Measurements from ENCODE around the gene NME7. TPM values are rescaled to one million over a fixed set of nuclear protein-coding genes. Genes with fewer than 3 reads are reported as not detected.

Gene NME7
- total RNA-seq, 1 donor from 2014 or later, result 25.7 TPM

GRCh38 chr1:169108863-169109560 is 258.6 kb downstream of the NME7 start:
- peak; percentile 51 for TF ChIP-seq CTCF (conservative IDR thresholded peaks at IDR 0.05)
- Mint-ChIP-seq H3K4me1 (peaks cover 40% of the 10 kb centered on the region), H3K27ac (ENCODE audit: unreplicated experiment) (no peak overlapping the region), H3K27me3 (ENCODE audit: low read depth) (peaks cover 4% of the 10 kb centered on the region), H3K9me3 (no peaks in the 10 kb centered on the region), H3K4me3 (peak overlapping the region; percentile 90), H3K36me3 (ENCODE audit: low read depth) (peaks cover 11% of the 10 kb centered on the region)
- no peak for DNase-seq (ENCODE audit: low read depth, low spot score)

GRCh38 chr1:169108223-169108622 is 259.4 kb downstream of the NME7 start:
- H3K4me3 Mint-ChIP-seq, result peak overlapping the region; percentile 90
- peaks cover 6% of the 10 kb centered on the region for H3K36me3 Mint-ChIP-seq (ENCODE audit: low read depth)
- no peak for DNase-seq (ENCODE audit: low read depth, low spot score)
- no peak overlapping the region for H3K27ac Mint-ChIP-seq (ENCODE audit: unreplicated experiment)
- no peaks in the 10 kb centered on the region for H3K9me3 Mint-ChIP-seq
- peaks cover 4% of the 10 kb centered on the region for H3K27me3 Mint-ChIP-seq (ENCODE audit: low read depth)
- no peak for TF ChIP-seq CTCF (conservative IDR thresholded peaks at IDR 0.05)
- peaks cover 40% of the 10 kb centered on the region for H3K4me1 Mint-ChIP-seq

GRCh38 chr1:169107603-169108208 is 259.9 kb downstream of the NME7 start:
- peaks cover 40% of the 10 kb centered on the region for H3K4me1 Mint-ChIP-seq
- DNase-seq (ENCODE audit: low read depth, low spot score), result no peak
- H3K27me3 Mint-ChIP-seq (ENCODE audit: low read depth), result peaks cover 4% of the 10 kb centered on the region
- H3K4me3 Mint-ChIP-seq, result peak overlapping the region; percentile 90
- H3K36me3 Mint-ChIP-seq (ENCODE audit: low read depth), result peaks cover 6% of the 10 kb centered on the region
- TF ChIP-seq CTCF (conservative IDR thresholded peaks at IDR 0.05), result no peak
- no peaks in the 10 kb centered on the region for H3K9me3 Mint-ChIP-seq
- peak overlapping the region; percentile 84 for H3K27ac Mint-ChIP-seq (ENCODE audit: unreplicated experiment)

- peak overlapping the region; percentile 70 for H3K27ac Mint-ChIP-seq (ENCODE audit: unreplicated experiment)
- H3K4me1 Mint-ChIP-seq, result peaks cover 40% of the 10 kb centered on the region
- H3K4me3 Mint-ChIP-seq, result peak overlapping the region; percentile 90
- DNase-seq (ENCODE audit: low read depth, low spot score), result no peak
- H3K9me3 Mint-ChIP-seq, result no peaks in the 10 kb centered on the region
- peaks cover 4% of the 10 kb centered on the region for H3K27me3 Mint-ChIP-seq (ENCODE audit: low read depth)
- H3K36me3 Mint-ChIP-seq (ENCODE audit: low read depth), result peaks cover under 1% of the 10 kb centered on the region
- TF ChIP-seq CTCF (conservative IDR thresholded peaks at IDR 0.05), result no peak
These were observed 260.5 kb downstream of the NME7 start for GRCh38 chr1:169106921-169107602.

GRCh38 chr1:169106095-169106920 is 261.3 kb downstream of the NME7 start, which contains the start of gene ATP1B1:
Gene ATP1B1, plus strand, starts transcription at chr1:169106690. Its CDS starts 140 bp downstream, at chr1:169106830.
- peaks cover 4% of the 10 kb centered on the region for H3K27me3 Mint-ChIP-seq (ENCODE audit: low read depth)
- peak; percentile 86 for DNase-seq (ENCODE audit: low read depth, low spot score)
- H3K4me3 Mint-ChIP-seq, result peak within 1 kb of the TSS; percentile 98
- H3K36me3 Mint-ChIP-seq (ENCODE audit: low read depth), result no peaks in the 10 kb centered on the region
- peak within 1 kb of the TSS; percentile 96 for H3K27ac Mint-ChIP-seq (ENCODE audit: unreplicated experiment)
- no peaks in the 10 kb centered on the region for H3K9me3 Mint-ChIP-seq
- H3K4me1 Mint-ChIP-seq, result peaks cover 40% of the 10 kb centered on the region
- peak; percentile 39 for TF ChIP-seq CTCF (conservative IDR thresholded peaks at IDR 0.05)

Measured in neural crest cell (in vitro differentiated cells).